ENCODE measurements around the gene HMGA1. TPM values are rescaled to one million over a fixed set of nuclear protein-coding genes. Genes with fewer than 3 reads are reported as not detected.
A peak's percentile ranks its signal among the peaks of the same experiment; 100 is the strongest.

Gene HMGA1
- polyA plus RNA-seq, 3 donors, result 11.4 to 37.9 (median 17.6) TPM

DNA sequence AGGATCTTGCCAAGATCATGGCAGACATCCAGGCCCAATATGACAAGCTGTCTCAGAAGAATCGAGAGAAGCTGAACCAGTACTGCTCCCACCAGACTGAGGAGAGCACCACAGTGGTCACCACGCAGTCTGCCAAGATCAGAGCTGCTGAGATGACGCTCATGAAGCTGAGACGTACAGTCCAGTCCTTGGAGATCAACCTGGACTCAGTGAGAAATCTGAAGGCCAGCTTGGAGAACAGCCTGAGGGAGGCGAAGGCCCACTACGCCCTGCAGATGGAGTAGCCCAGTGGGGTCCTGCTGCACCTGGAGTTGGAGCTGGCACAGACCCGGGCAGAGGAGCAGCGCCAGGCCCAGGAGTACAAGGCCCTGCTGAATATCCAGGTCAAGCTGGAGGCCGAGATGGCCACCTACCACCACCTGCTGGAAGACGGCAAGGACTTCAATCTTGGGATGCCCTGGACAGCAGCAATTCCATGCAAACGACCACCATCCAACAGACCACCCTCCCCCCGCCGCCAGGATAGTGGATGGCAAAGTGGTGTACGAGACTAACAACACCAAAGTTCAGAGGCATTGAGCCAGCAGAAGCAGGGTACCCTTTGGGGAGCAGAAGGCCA lies 46.1 kb upstream of the HMGA1 start:
- no peak for DNase-seq
- Histone ChIP-seq H3K79me2 (ENCODE audit: insufficient read depth, low read length) (no peaks in the 10 kb centered on the region), H3K4me2 (replicated peaks; ENCODE audit: extremely low read depth, low read length, poor library complexity, severe bottlenecking) (no peak overlapping the region), H3K27ac (ENCODE audit: low read depth in 1 of 2, low read length in 2 of 2) (peak overlapping the region in 1 of 2 donors; percentile 26), H3K9ac (ENCODE audit: insufficient read depth, low read length, poor library complexity, severe bottlenecking) (peak overlapping the region; percentile 15), H3K27me3 (ENCODE audit: control insufficient read depth in 2 of 2, insufficient read depth in 2 of 2, low read length in 2 of 2) (no peaks in the 10 kb centered on the region), H3K36me3 (replicated peaks in 1 of 2; ENCODE audit: control insufficient read depth in 1 of 2, insufficient read depth in 2 of 2, low read length in 2 of 2) (no peaks in the 10 kb centered on the region), H2AFZ (ENCODE audit: insufficient read depth, low read depth, low read length, poor library complexity, severe bottlenecking) (peak overlapping the region; percentile 50), H3K4me1 (ENCODE audit: control insufficient read depth in 1 of 2, insufficient read depth in 2 of 2, low read length in 2 of 2) (peaks cover 14% of the 10 kb centered on the region in 2 donors), H4K20me1 (ENCODE audit: insufficient read depth, low read length) (no peaks in the 10 kb centered on the region), H3K4me3 (replicated peaks in 1 of 3; ENCODE audit: low read depth in 2 of 3, low read length in 3 of 3) (no peak overlapping the region), H3K9me3 (replicated peaks in 1 of 2; ENCODE audit: control insufficient read depth in 1 of 2, insufficient read depth in 1 of 2, low read length in 2 of 2) (no peaks in the 10 kb centered on the region)
- peak overlapping the region in 1 of 2 donors; percentile 39 for H3K4me3 Mint-ChIP-seq
- TF ChIP-seq, protein P1, sequence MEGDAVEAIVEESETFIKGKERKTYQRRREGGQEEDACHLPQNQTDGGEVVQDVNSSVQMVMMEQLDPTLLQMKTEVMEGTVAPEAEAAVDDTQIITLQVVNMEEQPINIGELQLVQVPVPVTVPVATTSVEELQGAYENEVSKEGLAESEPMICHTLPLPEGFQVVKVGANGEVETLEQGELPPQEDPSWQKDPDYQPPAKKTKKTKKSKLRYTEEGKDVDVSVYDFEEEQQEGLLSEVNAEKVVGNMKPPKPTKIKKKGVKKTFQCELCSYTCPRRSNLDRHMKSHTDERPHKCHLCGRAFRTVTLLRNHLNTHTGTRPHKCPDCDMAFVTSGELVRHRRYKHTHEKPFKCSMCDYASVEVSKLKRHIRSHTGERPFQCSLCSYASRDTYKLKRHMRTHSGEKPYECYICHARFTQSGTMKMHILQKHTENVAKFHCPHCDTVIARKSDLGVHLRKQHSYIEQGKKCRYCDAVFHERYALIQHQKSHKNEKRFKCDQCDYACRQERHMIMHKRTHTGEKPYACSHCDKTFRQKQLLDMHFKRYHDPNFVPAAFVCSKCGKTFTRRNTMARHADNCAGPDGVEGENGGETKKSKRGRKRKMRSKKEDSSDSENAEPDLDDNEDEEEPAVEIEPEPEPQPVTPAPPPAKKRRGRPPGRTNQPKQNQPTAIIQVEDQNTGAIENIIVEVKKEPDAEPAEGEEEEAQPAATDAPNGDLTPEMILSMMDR (IDR thresholded peaks at IDR 0.05), result peak; percentile 7
- H3K27ac Mint-ChIP-seq, result peak overlapping the region in 5 of 7 donors; percentile 10 to 86 (median 55)
- peaks cover 1 to 7% (median 7%) of the 10 kb centered on the region in 3 donors for H3K27me3 Mint-ChIP-seq (ENCODE audit: low read depth in 3 of 3)
- intact Hi-C loops (cut with micrococcal nuclease), result no loop called here
- 90% methylated on average over 8 of the region's 14 CpGs for WGBS (ENCODE audit: insufficient coverage)
- H3K9me3 Mint-ChIP-seq, result peaks cover 0 to 2% (median 0%) of the 10 kb centered on the region in 7 donors
- no peaks in the 10 kb centered on the region for H3K36me3 Mint-ChIP-seq
- peaks cover 12% of the 10 kb centered on the region for H3K4me1 Mint-ChIP-seq

DNA sequence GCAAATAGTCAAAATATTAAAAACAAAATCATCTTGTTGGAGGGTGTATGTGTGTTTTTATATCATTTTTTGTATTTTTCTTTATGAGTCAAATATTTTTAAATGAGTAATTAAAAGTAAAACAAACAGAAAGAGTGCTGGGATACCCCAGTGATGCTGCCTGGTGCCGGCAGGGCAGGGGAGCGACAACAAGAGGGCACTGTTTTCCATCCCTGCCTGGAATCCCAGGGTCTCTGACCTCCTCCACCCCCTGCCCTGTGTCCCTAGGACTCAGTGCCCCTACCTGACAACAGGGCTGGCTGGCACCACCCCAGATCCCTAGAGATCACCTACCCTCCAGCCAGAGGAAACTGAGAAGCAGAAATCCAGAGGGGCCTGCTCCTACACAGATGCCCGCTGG lies 41.9 kb upstream of the HMGA1 start:
- 100% methylated on average over 3 of the region's 3 CpGs for WGBS (ENCODE audit: insufficient coverage)
- intact Hi-C loops (cut with micrococcal nuclease), result loop anchor here in 1 of 2 donors (5.0 kb wide), 2 partner anchors 53 to 218 kb away; partner anchors contain the start of gene SMIM29
- Mint-ChIP-seq H3K9me3 (peaks cover 0 to 1% (median 0%) of the 10 kb centered on the region in 7 donors), H3K27me3 (ENCODE audit: low read depth in 3 of 3) (peaks cover 5 to 26% (median 13%) of the 10 kb centered on the region in 3 donors), H3K4me1 (peaks cover 18% of the 10 kb centered on the region), H3K36me3 (no peaks in the 10 kb centered on the region), H3K27ac (no peak overlapping the region), H3K4me3 (no peak overlapping the region)
- H3K4me2 ChIP-seq (replicated peaks; ENCODE audit: extremely low read depth, low read length, poor library complexity, severe bottlenecking), result no peak overlapping the region
- no peak overlapping the region for H2AFZ ChIP-seq (ENCODE audit: insufficient read depth, low read depth, low read length, poor library complexity, severe bottlenecking)
- H3K27ac ChIP-seq (ENCODE audit: low read depth in 1 of 2, low read length in 2 of 2), result no peak overlapping the region
- no peaks in the 10 kb centered on the region for H3K36me3 ChIP-seq (replicated peaks in 1 of 2; ENCODE audit: control insufficient read depth in 1 of 2, insufficient read depth in 2 of 2, low read length in 2 of 2)
- H4K20me1 ChIP-seq (ENCODE audit: insufficient read depth, low read length), result no peaks in the 10 kb centered on the region
- no peak overlapping the region for H3K4me3 ChIP-seq (replicated peaks in 1 of 3; ENCODE audit: low read depth in 2 of 3, low read length in 3 of 3)
- H3K9me3 ChIP-seq (replicated peaks in 1 of 2; ENCODE audit: control insufficient read depth in 1 of 2, insufficient read depth in 1 of 2, low read length in 2 of 2), result no peaks in the 10 kb centered on the region
- H3K27me3 ChIP-seq (ENCODE audit: control insufficient read depth in 2 of 2, insufficient read depth in 2 of 2, low read length in 2 of 2), result peaks cover 0 to 3% of the 10 kb centered on the region in 2 donors
- no peak overlapping the region for H3K9ac ChIP-seq (ENCODE audit: insufficient read depth, low read length, poor library complexity, severe bottlenecking)
- H3K79me2 ChIP-seq (ENCODE audit: insufficient read depth, low read length), result no peaks in the 10 kb centered on the region
- TF ChIP-seq, protein P1 (IDR thresholded peaks at IDR 0.05), result no peak
- peaks cover 19 to 22% of the 10 kb centered on the region in 2 donors for H3K4me1 ChIP-seq (ENCODE audit: control insufficient read depth in 1 of 2, insufficient read depth in 2 of 2, low read length in 2 of 2)
- DNase-seq, result no peak
